UCSD-AML1 (cell line): ENCODE results near the gene LRIG3.
"Not testable (repeated sequence)": the region's sequence is repeated elsewhere in the genome, so short reads cannot be mapped to it uniquely, and the experiment has no call there.

Experiments
- DNase-seq: peaks from one replicate; lab custom pipeline; 2025; ENCODE audit not compliant: unreplicated experiment; lab: John Stamatoyannopoulos, UW

The LRIG3 gene

GRCh38 chr12:58902726-58903125 is 17.6 kb downstream of the LRIG3 start:
- not testable (repeated sequence) for DNase-seq

GRCh38 chr12:58901664-58902063 is 18.6 kb downstream of the LRIG3 start:
- DNase-seq: no peak

GRCh38 chr12:58897969-58898368 is 22.3 kb downstream of the LRIG3 start:
- DNase-seq: no peak

- DNase-seq: no peak
These were observed 24.0 kb downstream of the LRIG3 start for GRCh38 chr12:58896278-58896677.

GRCh38 chr12:58895053-58895452 is 25.3 kb downstream of the LRIG3 start:
- no peak for DNase-seq

- no peak for DNase-seq
These were observed 26.3 kb downstream of the LRIG3 start for GRCh38 chr12:58894040-58894439.

- no peak for DNase-seq
These were observed 26.8 kb downstream of the LRIG3 start for GRCh38 chr12:58893495-58893894.

- no peak for DNase-seq
These were observed 30.7 kb downstream of the LRIG3 start for GRCh38 chr12:58889557-58889956.

GRCh38 chr12:58888131-58888783 is 32.0 kb downstream of the LRIG3 start:
- DNase-seq: no peak

- no peak for DNase-seq
These were observed 33.2 kb downstream of the LRIG3 start for GRCh38 chr12:58887068-58887467.

- no peak for DNase-seq
These were observed 33.8 kb downstream of the LRIG3 start for GRCh38 chr12:58886474-58886873.

- DNase-seq: no peak
These were observed 35.4 kb downstream of the LRIG3 start for GRCh38 chr12:58884916-58885315.

GRCh38 chr12:58883576-58884334 is 36.5 kb downstream of the LRIG3 start:
- no peak for DNase-seq

- no peak for DNase-seq
These were observed 37.5 kb downstream of the LRIG3 start for GRCh38 chr12:58882826-58883225.

GRCh38 chr12:58881816-58882215 is 38.5 kb downstream of the LRIG3 start:
- DNase-seq: no peak

- DNase-seq: no peak
These were observed 39.7 kb downstream of the LRIG3 start for GRCh38 chr12:58880639-58881038.

- no peak for DNase-seq
These were observed 43.0 kb downstream of the LRIG3 start for GRCh38 chr12:58877243-58877743.

- DNase-seq: no peak
These were observed 46.8 kb downstream of the LRIG3 start for GRCh38 chr12:58873496-58873895.

GRCh38 chr12:58871556-58871955 is 48.7 kb downstream of the LRIG3 start:
- no peak for DNase-seq

- no peak for DNase-seq
These were observed 49.7 kb downstream of the LRIG3 start for GRCh38 chr12:58870595-58870994.

- no peak for DNase-seq
These were observed 59.5 kb downstream of the LRIG3 start for GRCh38 chr12:58860788-58861240.

GRCh38 chr12:58860056-58860787 is 60.1 kb downstream of the LRIG3 start:
- no peak for DNase-seq
